Testis (tissue), 2 donors: ENCODE measurements around the gene RHBG.

Experiments
- CTCF ChIP-seq, 3 experiments: fragments of 450-650 bp in 2 of 3; fragments of 200-600 bp in 1 of 3; sonication (generic) in 1 of 3; IDR thresholded peaks; one replicate each; pipeline ENCODE4 v1.5.1; 2016 to 2019; ENCODE audit warnings: antibody characterized with exemption in 3 of 3, mild to moderate bottlenecking in 2 of 3, moderate library complexity in 1 of 3
- POLR2A ChIP-seq: fragments of 450-650 bp; IDR thresholded peaks from one replicate; pipeline ENCODE4 v1.6.1; 2017; ENCODE audit warnings: antibody characterized with exemption, mild to moderate bottlenecking, moderate library complexity

DNA sequence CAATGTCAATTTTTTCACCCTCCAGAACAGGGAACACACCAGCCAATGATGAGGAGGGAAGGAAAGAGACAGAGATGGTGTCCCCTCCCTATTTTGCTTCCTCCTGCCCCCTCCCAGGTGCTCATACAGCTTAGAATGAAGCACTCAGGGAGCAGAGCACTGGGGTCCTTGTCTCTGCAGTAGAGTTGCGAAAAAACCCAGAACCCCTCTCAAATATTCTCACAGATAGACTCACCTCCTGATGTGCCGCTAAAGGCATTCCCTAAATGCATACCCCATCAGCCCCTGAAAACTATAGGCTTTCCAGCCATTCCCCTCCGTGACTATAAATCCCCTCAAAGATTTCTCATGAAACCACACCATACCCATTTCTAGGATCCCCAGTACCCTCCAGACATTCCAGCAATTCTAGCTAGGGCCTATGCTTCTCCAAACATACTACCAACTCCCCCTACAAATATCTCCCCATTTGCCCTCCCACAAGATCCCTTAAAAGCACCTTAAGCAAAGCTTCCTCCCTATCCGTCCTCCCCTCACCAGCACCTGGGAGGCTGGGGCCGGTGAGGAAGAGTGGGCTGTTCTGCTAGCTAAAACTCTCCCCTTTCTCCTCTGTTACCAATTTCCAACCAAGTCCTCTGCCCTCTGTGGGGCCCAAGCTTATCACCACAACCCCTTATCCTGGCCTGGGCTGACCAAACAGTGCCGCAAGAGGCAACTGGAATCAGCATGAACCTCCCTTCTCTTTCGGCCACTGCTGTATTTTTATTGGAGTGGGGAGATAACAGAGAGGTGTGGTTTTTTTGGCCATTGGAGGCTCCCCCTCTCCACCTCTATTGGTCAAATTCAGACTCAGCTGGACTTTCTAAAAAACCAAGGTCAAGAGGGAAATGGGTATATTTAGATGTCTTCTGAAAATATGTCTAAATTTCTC lies 54.7 kb downstream of the RHBG start:
- TF ChIP-seq CTCF (IDR thresholded peaks at IDR 0.05) = no peak
- TF ChIP-seq POLR2A = no peak
